ENCODE measurements around the gene AUTS2.

AUTS2 gene

GRCh38 chr7:70472601-70473237 lies 874.4 kb downstream of the AUTS2 start:
- H2AK5ac ChIP-seq (ENCODE audit: low read length), result no peak overlapping the region
- H3K4me1 ChIP-seq (ENCODE audit: control insufficient read depth, low read depth, low read length), result no peaks in the 10 kb centered on the region
- no peak overlapping the region for H4K5ac ChIP-seq (ENCODE audit: low read length)
- H3K4me3 ChIP-seq (ENCODE audit: low read length), result no peak overlapping the region
- no peaks in the 10 kb centered on the region for H3K36me3 ChIP-seq (ENCODE audit: control insufficient read depth, insufficient read depth, low read length)
- no peak overlapping the region for H3K27ac ChIP-seq (ENCODE audit: low read depth, low read length)
- H2BK5ac ChIP-seq (ENCODE audit: low read length), result no peak overlapping the region
- no CpG with 5 or more reads among the region's 9 CpGs for WGBS (ENCODE audit: extremely low coverage, insufficient coverage, low lambda C conversion rate)
- DNase-seq, result no peak
- H3K79me1 ChIP-seq (ENCODE audit: low read length), result no peaks in the 10 kb centered on the region
- H3K4me2 ChIP-seq (ENCODE audit: low read length), result no peak overlapping the region
- no peak overlapping the region for H2BK15ac ChIP-seq (replicated peaks; ENCODE audit: low read depth)
- H3K9ac ChIP-seq (ENCODE audit: low read length), result no peak overlapping the region
- no peak overlapping the region for H2BK120ac ChIP-seq (ENCODE audit: low read depth, low read length)
- H4K8ac ChIP-seq (ENCODE audit: low read depth, low read length), result no peak overlapping the region
- H3K79me2 ChIP-seq (ENCODE audit: control insufficient read depth, insufficient read depth, low read length), result no peaks in the 10 kb centered on the region
- no peak overlapping the region for H3K56ac ChIP-seq (ENCODE audit: low read length)
- no peaks in the 10 kb centered on the region for H3K27me3 ChIP-seq (ENCODE audit: insufficient read depth, low read length, poor library complexity)
- H3K4ac ChIP-seq (ENCODE audit: low read depth, low read length), result no peak overlapping the region
- H3K23ac ChIP-seq (ENCODE audit: low read length), result no peak overlapping the region
- H3K18ac ChIP-seq (ENCODE audit: low read length), result no peak overlapping the region

DNA sequence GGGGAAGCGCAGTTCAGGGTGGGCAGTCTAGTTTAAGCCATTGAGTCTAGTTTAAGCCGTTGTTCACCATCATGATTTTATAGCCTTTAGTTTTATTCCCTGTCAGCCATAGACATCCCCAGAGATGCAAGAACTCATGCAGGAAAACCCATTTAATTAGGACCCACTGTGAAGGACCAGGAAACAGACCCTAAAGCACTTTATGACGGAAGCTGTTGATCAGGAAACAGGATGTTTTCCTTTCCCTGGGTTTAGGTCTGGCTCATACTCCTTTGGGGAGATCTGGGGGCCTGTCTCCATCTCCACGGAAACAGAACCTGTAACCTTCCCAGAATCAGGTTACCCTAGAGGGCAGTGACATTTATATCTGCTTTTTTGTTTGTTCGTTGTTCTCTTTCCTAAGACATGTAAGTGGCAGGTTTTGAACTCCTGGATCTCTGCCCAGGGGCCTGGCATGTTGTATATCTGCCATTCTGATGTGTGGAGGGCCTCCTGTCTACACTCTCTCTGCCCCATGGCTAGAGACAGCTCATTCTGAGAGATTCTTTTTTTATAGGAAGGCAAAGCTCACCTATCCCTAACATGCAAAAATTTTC lies 876.5 kb downstream of the AUTS2 start:
- H3K56ac ChIP-seq (ENCODE audit: low read length), result no peak overlapping the region
- H3K79me1 ChIP-seq (ENCODE audit: low read length), result no peaks in the 10 kb centered on the region
- WGBS (ENCODE audit: extremely low coverage, insufficient coverage, low lambda C conversion rate), result no CpG with 5 or more reads among the region's 5 CpGs
- no peak overlapping the region for H3K4me2 ChIP-seq (ENCODE audit: low read length)
- H3K27me3 ChIP-seq (ENCODE audit: insufficient read depth, low read length, poor library complexity), result no peaks in the 10 kb centered on the region
- H2BK15ac ChIP-seq (replicated peaks; ENCODE audit: low read depth), result no peak overlapping the region
- H3K4me1 ChIP-seq (ENCODE audit: control insufficient read depth, low read depth, low read length), result no peaks in the 10 kb centered on the region
- no peak overlapping the region for H3K27ac ChIP-seq (ENCODE audit: low read depth, low read length)
- no peak overlapping the region for H2BK5ac ChIP-seq (ENCODE audit: low read length)
- H3K18ac ChIP-seq (ENCODE audit: low read length), result no peak overlapping the region
- H3K9ac ChIP-seq (ENCODE audit: low read length), result no peak overlapping the region
- no peak overlapping the region for H3K4ac ChIP-seq (ENCODE audit: low read depth, low read length)
- H3K23ac ChIP-seq (ENCODE audit: low read length), result no peak overlapping the region
- H3K36me3 ChIP-seq (ENCODE audit: control insufficient read depth, insufficient read depth, low read length), result no peaks in the 10 kb centered on the region
- H3K79me2 ChIP-seq (ENCODE audit: control insufficient read depth, insufficient read depth, low read length), result no peaks in the 10 kb centered on the region
- H3K4me3 ChIP-seq (ENCODE audit: low read length), result no peak overlapping the region
- no peak for DNase-seq
- no peak overlapping the region for H4K5ac ChIP-seq (ENCODE audit: low read length)
- H2BK120ac ChIP-seq (ENCODE audit: low read depth, low read length), result no peak overlapping the region
- no peak overlapping the region for H4K8ac ChIP-seq (ENCODE audit: low read depth, low read length)
- no peak overlapping the region for H2AK5ac ChIP-seq (ENCODE audit: low read length)

GRCh38 chr7:70477036-70478010 lies 879.0 kb downstream of the AUTS2 start:
- DNase-seq, result peak; percentile 56
- H3K79me1 ChIP-seq (ENCODE audit: low read length), result no peaks in the 10 kb centered on the region
- no peak overlapping the region for H3K27ac ChIP-seq (ENCODE audit: low read depth, low read length)
- no peak overlapping the region for H2BK120ac ChIP-seq (ENCODE audit: low read depth, low read length)
- H3K18ac ChIP-seq (ENCODE audit: low read length), result no peak overlapping the region
- no peaks in the 10 kb centered on the region for H3K27me3 ChIP-seq (ENCODE audit: insufficient read depth, low read length, poor library complexity)
- H4K5ac ChIP-seq (ENCODE audit: low read length), result no peak overlapping the region
- no peaks in the 10 kb centered on the region for H3K79me2 ChIP-seq (ENCODE audit: control insufficient read depth, insufficient read depth, low read length)
- no peaks in the 10 kb centered on the region for H3K36me3 ChIP-seq (ENCODE audit: control insufficient read depth, insufficient read depth, low read length)
- no peak overlapping the region for H3K4me3 ChIP-seq (ENCODE audit: low read length)
- no peak overlapping the region for H4K8ac ChIP-seq (ENCODE audit: low read depth, low read length)
- no peak overlapping the region for H2AK5ac ChIP-seq (ENCODE audit: low read length)
- H3K23ac ChIP-seq (ENCODE audit: low read length), result no peak overlapping the region
- no peaks in the 10 kb centered on the region for H3K4me1 ChIP-seq (ENCODE audit: control insufficient read depth, low read depth, low read length)
- no peak overlapping the region for H2BK5ac ChIP-seq (ENCODE audit: low read length)
- H3K56ac ChIP-seq (ENCODE audit: low read length), result no peak overlapping the region
- H2BK15ac ChIP-seq (replicated peaks; ENCODE audit: low read depth), result no peak overlapping the region
- no CpG with 5 or more reads among the region's 7 CpGs for WGBS (ENCODE audit: extremely low coverage, insufficient coverage, low lambda C conversion rate)
- H3K9ac ChIP-seq (ENCODE audit: low read length), result no peak overlapping the region
- no peak overlapping the region for H3K4me2 ChIP-seq (ENCODE audit: low read length)
- H3K4ac ChIP-seq (ENCODE audit: low read depth, low read length), result no peak overlapping the region

DNA sequence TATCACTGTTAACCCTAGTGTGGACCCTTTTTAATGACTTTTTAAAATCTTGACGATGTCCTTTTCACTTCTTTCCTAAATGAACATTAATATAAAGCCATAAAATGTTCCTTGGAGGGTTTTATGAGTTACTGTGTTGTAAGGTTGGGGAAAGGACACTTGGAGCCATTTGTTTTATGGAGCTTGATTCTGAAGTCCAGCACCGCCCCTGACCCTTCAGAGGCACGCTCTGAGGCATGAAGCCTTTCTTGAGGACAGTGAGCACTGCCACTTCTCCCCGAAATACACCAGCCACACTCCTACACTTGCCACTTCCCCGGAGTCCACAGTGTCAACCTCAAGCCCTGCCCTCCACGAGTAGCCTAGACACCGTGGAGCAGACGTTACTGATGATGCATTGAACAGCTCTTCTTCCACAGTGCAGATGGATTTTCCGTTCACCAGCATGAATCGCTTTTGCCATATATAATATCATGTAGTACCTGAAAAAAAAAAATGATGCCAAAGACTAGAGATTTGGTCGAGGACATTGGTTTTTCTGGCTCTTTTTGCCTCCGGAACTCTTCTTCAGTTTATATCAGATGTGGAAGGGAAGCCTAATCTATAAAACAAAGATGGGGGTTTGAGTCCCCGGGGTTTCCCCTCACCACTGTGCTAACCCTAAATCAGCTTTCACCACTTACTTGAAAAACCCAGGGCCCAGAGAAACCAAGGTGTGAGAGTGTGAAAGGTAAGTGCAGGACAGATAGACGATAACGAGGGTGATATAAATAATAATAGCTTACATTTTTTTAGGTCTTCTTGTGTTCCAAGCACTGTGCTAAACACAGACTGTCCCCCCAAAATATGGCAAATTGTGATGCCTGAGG lies 881.1 kb downstream of the AUTS2 start:
- no peak overlapping the region for H3K4me2 ChIP-seq (ENCODE audit: low read length)
- no peak overlapping the region for H3K9ac ChIP-seq (ENCODE audit: low read length)
- no peak overlapping the region for H3K23ac ChIP-seq (ENCODE audit: low read length)
- H2BK15ac ChIP-seq (replicated peaks; ENCODE audit: low read depth), result no peak overlapping the region
- no peak overlapping the region for H3K18ac ChIP-seq (ENCODE audit: low read length)
- no peak overlapping the region for H2BK120ac ChIP-seq (ENCODE audit: low read depth, low read length)
- H3K4me3 ChIP-seq (ENCODE audit: low read length), result no peak overlapping the region
- DNase-seq, result no peak
- no peaks in the 10 kb centered on the region for H3K4me1 ChIP-seq (ENCODE audit: control insufficient read depth, low read depth, low read length)
- H3K79me1 ChIP-seq (ENCODE audit: low read length), result no peaks in the 10 kb centered on the region
- H3K27ac ChIP-seq (ENCODE audit: low read depth, low read length), result no peak overlapping the region
- H4K8ac ChIP-seq (ENCODE audit: low read depth, low read length), result no peak overlapping the region
- no peaks in the 10 kb centered on the region for H3K27me3 ChIP-seq (ENCODE audit: insufficient read depth, low read length, poor library complexity)
- H4K5ac ChIP-seq (ENCODE audit: low read length), result no peak overlapping the region
- H3K4ac ChIP-seq (ENCODE audit: low read depth, low read length), result no peak overlapping the region
- no peaks in the 10 kb centered on the region for H3K79me2 ChIP-seq (ENCODE audit: control insufficient read depth, insufficient read depth, low read length)
- H3K36me3 ChIP-seq (ENCODE audit: control insufficient read depth, insufficient read depth, low read length), result no peaks in the 10 kb centered on the region
- no peak overlapping the region for H2AK5ac ChIP-seq (ENCODE audit: low read length)
- no peak overlapping the region for H3K56ac ChIP-seq (ENCODE audit: low read length)
- no peak overlapping the region for H2BK5ac ChIP-seq (ENCODE audit: low read length)
- WGBS (ENCODE audit: extremely low coverage, insufficient coverage, low lambda C conversion rate), result no CpG with 5 or more reads among the region's 15 CpGs

- no peak overlapping the region for H3K9ac ChIP-seq (ENCODE audit: low read length)
- WGBS (ENCODE audit: extremely low coverage, insufficient coverage, low lambda C conversion rate), result no CpG with 5 or more reads among the region's 8 CpGs
- no peak overlapping the region for H3K27ac ChIP-seq (ENCODE audit: low read depth, low read length)
- H3K4ac ChIP-seq (ENCODE audit: low read depth, low read length), result no peak overlapping the region
- H3K23ac ChIP-seq (ENCODE audit: low read length), result no peak overlapping the region
- H3K36me3 ChIP-seq (ENCODE audit: control insufficient read depth, insufficient read depth, low read length), result no peaks in the 10 kb centered on the region
- H2BK120ac ChIP-seq (ENCODE audit: low read depth, low read length), result no peak overlapping the region
- DNase-seq, result no peak
- no peak overlapping the region for H2BK5ac ChIP-seq (ENCODE audit: low read length)
- no peak overlapping the region for H3K18ac ChIP-seq (ENCODE audit: low read length)
- no peaks in the 10 kb centered on the region for H3K27me3 ChIP-seq (ENCODE audit: insufficient read depth, low read length, poor library complexity)
- H4K5ac ChIP-seq (ENCODE audit: low read length), result no peak overlapping the region
- H2BK15ac ChIP-seq (replicated peaks; ENCODE audit: low read depth), result no peak overlapping the region
- no peak overlapping the region for H3K56ac ChIP-seq (ENCODE audit: low read length)
- H3K4me2 ChIP-seq (ENCODE audit: low read length), result no peak overlapping the region
- H4K8ac ChIP-seq (ENCODE audit: low read depth, low read length), result no peak overlapping the region
- H3K4me1 ChIP-seq (ENCODE audit: control insufficient read depth, low read depth, low read length), result no peaks in the 10 kb centered on the region
- no peaks in the 10 kb centered on the region for H3K79me2 ChIP-seq (ENCODE audit: control insufficient read depth, insufficient read depth, low read length)
- no peaks in the 10 kb centered on the region for H3K79me1 ChIP-seq (ENCODE audit: low read length)
- H2AK5ac ChIP-seq (ENCODE audit: low read length), result no peak overlapping the region
- no peak overlapping the region for H3K4me3 ChIP-seq (ENCODE audit: low read length)
These were observed 882.8 kb downstream of the AUTS2 start for GRCh38 chr7:70480927-70481569.

Measured in mesendoderm (in vitro differentiated cells).